GM23338 (cell line): Measurements from ENCODE around the gene GRIN2A. TPM values are rescaled to one million over a fixed set of nuclear protein-coding genes. Genes with fewer than 3 reads are reported as not detected.

Experiments used
- ATAC-seq: fragments of 200-7000 bp; cut with Tn5 transposase; 3 replicates; pipeline ENCODE4 v1.9.1; 2020
- DNase-seq: peaks from one replicate; pipeline ENCODE4 v3.0.0-alpha.2; 2015; ENCODE audit warnings: low spot score
- H2AFZ ChIP-seq: fragments of 200-600 bp; sonication (generic); 2 replicates; pipeline ENCODE4 v1.8.0; 2016; ENCODE audit warnings: antibody characterized with exemption, mild to moderate bottlenecking, moderate library complexity
- H3F3A ChIP-seq: fragments of 200-600 bp; sonication (generic); replicated peaks from 2 replicates; pipeline ENCODE4 v1.8.0; 2017; ENCODE audit warnings: antibody characterized with exemption, mixed run types, low read depth
- H3K27ac ChIP-seq: fragments of 200-600 bp; sonication (generic); 2 replicates; pipeline ENCODE4 v1.6.1; 2016; ENCODE audit warnings: low read depth
- H3K27me3 ChIP-seq: fragments of 200-600 bp; sonication (generic); 2 replicates; pipeline ENCODE4 v1.8.0; 2016; ENCODE audit warnings: mild to moderate bottlenecking, mixed run types, moderate library complexity; ENCODE audit not compliant: insufficient read depth
- H3K36me3 ChIP-seq: fragments of 200-600 bp; sonication (generic); 2 replicates; pipeline ENCODE4 v1.8.0; 2016; ENCODE audit warnings: mild to moderate bottlenecking; ENCODE audit not compliant: insufficient read depth
- H3K4me1 ChIP-seq: fragments of 200-600 bp; sonication (generic); 2 replicates; pipeline ENCODE4 v1.8.0; 2016; ENCODE audit warnings: mild to moderate bottlenecking, moderate library complexity; ENCODE audit not compliant: insufficient read depth
- H3K4me2 ChIP-seq: fragments of 200-600 bp; sonication (generic); 2 replicates; pipeline ENCODE4 v1.7.1; 2017; ENCODE audit warnings: mixed run types
- H3K4me3 ChIP-seq: fragments of 200-600 bp; sonication (generic); 2 replicates; pipeline ENCODE4 v1.6.1; 2016; ENCODE audit warnings: mixed run types
- H3K79me2 ChIP-seq: fragments of 200-600 bp; sonication (generic); replicated peaks from 2 replicates; pipeline ENCODE4 v1.8.0; 2017; ENCODE audit warnings: mild to moderate bottlenecking; ENCODE audit not compliant: insufficient read depth
- H3K9me2 ChIP-seq: fragments of 200-600 bp; sonication (generic); 2 replicates; pipeline ENCODE4 v1.8.0; 2017; ENCODE audit not compliant: insufficient read depth
- H4K20me1 ChIP-seq: fragments of 200-600 bp; sonication (generic); replicated peaks from 2 replicates; pipeline ENCODE4 v1.8.0; 2017; ENCODE audit warnings: mild to moderate bottlenecking; ENCODE audit not compliant: insufficient read depth
- H3K27ac Mint-ChIP-seq: 2 replicates; pipeline ENCODE4 v1.8.0; 2020; ENCODE audit warnings: inconsistent platforms, mild to moderate bottlenecking, moderate library complexity, mixed read lengths
- H3K27me3 Mint-ChIP-seq: 3 replicates; pipeline ENCODE4 v1.8.0; 2022; ENCODE audit warnings: low read depth, mild to moderate bottlenecking, moderate library complexity, mixed read lengths, inconsistent platforms; ENCODE audit not compliant: insufficient read depth, poor library complexity
- H3K36me3 Mint-ChIP-seq: 3 replicates; pipeline ENCODE4 v1.8.0; 2021; ENCODE audit warnings: low read depth, mild to moderate bottlenecking, inconsistent platforms, moderate library complexity, mixed read lengths
- H3K4me1 Mint-ChIP-seq: 3 replicates; pipeline ENCODE4 v1.8.0; 2020; ENCODE audit warnings: mild to moderate bottlenecking, inconsistent platforms, mixed read lengths
- H3K4me3 Mint-ChIP-seq: 3 replicates; pipeline ENCODE4 v1.8.0; 2021; ENCODE audit warnings: moderate library complexity, mild to moderate bottlenecking, inconsistent platforms, mixed read lengths
- H3K9me3 Mint-ChIP-seq: 3 replicates; pipeline ENCODE4 v1.8.0; 2020; ENCODE audit warnings: moderate library complexity, mild to moderate bottlenecking, inconsistent platforms, mixed read lengths
- ETS1 ChIP-seq: IDR thresholded peaks from 2 replicates; pipeline ENCODE4 v1.6.1; 2016; ENCODE audit warnings: antibody characterized with exemption
- EZH2 ChIP-seq: fragments of 200-600 bp; sonication (generic); IDR thresholded peaks from one replicate; pipeline ENCODE4 v1.8.0; 2017; ENCODE audit warnings: antibody characterized with exemption, mild to moderate bottlenecking, low read depth; ENCODE audit not compliant: unreplicated experiment
- EZH2phosphoT487 ChIP-seq: fragments of 200-600 bp; sonication (generic); IDR thresholded peaks from one replicate; pipeline ENCODE4 v1.8.1; 2018; ENCODE audit warnings: antibody characterized with exemption; ENCODE audit not compliant: unreplicated experiment
- JUNB ChIP-seq: IDR thresholded peaks from one replicate; pipeline ENCODE4 v1.6.1; 2016; ENCODE audit warnings: antibody characterized with exemption; ENCODE audit not compliant: unreplicated experiment
- NANOG ChIP-seq: IDR thresholded peaks from 2 replicates; pipeline ENCODE4 v1.6.1; 2016; ENCODE audit warnings: antibody characterized with exemption, borderline replicate concordance
- POLR2AphosphoS5 ChIP-seq: IDR thresholded peaks from 2 replicates; pipeline ENCODE4 v1.6.1; 2016; ENCODE audit warnings: antibody characterized with exemption, low read depth
- ZNF114 ChIP-seq: fragments of 250-450 bp; sonication (Bioruptor Pico); IDR thresholded peaks from 2 replicates; pipeline ENCODE4 v1.5.0; 2020; ENCODE audit warnings: mild to moderate bottlenecking, moderate library complexity
- ZNF331 ChIP-seq: fragments of 250-450 bp; sonication (Bioruptor Pico); IDR thresholded peaks from 2 replicates; pipeline ENCODE4 v1.5.0; 2020; ENCODE audit warnings: low read depth, mild to moderate bottlenecking, moderate library complexity
- long read RNA-seq: library from polyadenylated mRNA; unstranded; transcript quantifications from one replicate; pipeline ENCODE4 v2.0.0, GENCODE V29; 2020; ENCODE audit not compliant: unreplicated experiment
- polyA plus RNA-seq: library from polyadenylated mRNA; unstranded; fragments of >200 nt; fragmentation: Nextera tagmentation; extraction: Ambion mirVana; gene quantifications from 2 replicates; pipeline ENCODE4 v1.2.1, GENCODE V29; 2016
- total RNA-seq: library from RNA; depleted of rRNA; stranded (reverse); fragments of >200 nt; shearing (Covaris generic); gene quantifications from 2 replicates; pipeline ENCODE4 v1.2.3, GENCODE V29; 2014; rRNA removed
- TF ChIP-seq, protein P1 (sequence below): fragments of 250-450 bp; sonication (Bioruptor Pico); IDR thresholded peaks from 2 replicates; pipeline ENCODE4 v1.5.0; 2020; ENCODE audit warnings: mild to moderate bottlenecking, moderate library complexity
- TF ChIP-seq, protein P2 (sequence below), 2 experiments: fragments of 200-600 bp in 1 of 2; sonication (generic) in 1 of 2; conservative IDR thresholded peaks; 2 replicates each; pipeline versions ENCODE4 v1.5.1 to v1.6.1; 2016 to 2017; ENCODE audit warnings: antibody characterized with exemption in 2 of 2, low read depth in 2 of 2, mild to moderate bottlenecking in 2 of 2, moderate library complexity in 1 of 2

The GRIN2A gene
- total RNA-seq, result 5.0 and 5.1 TPM in 2 replicates
- 0.89 and 0.92 TPM in 2 replicates for polyA plus RNA-seq
- long read RNA-seq, result 0 reads

- peak; percentile 38 for ATAC-seq
- H3K79me2 ChIP-seq, result no peaks in the 10 kb centered on the region
- Mint-ChIP-seq H3K9me3 (no peaks in the 10 kb centered on the region; the same call in 2 of the 3 replicates), H3K4me1 (peaks cover 6% of the 10 kb centered on the region; the same call in 1 of the 3 replicates), H3K27me3 (peaks cover 40% of the 10 kb centered on the region), H3K36me3 (peaks cover 1% of the 10 kb centered on the region; the same call in 1 of the 3 replicates), H3K27ac (no peak within 1 kb of the TSS), H3K4me3 (peak within 1 kb of the TSS; percentile 76)
- peaks cover 3% of the 10 kb centered on the region; the same call in 1 of the 2 replicates for H3K4me1 ChIP-seq
- TF ChIP-seq NANOG, result no peak
- TF ChIP-seq POLR2AphosphoS5, result no peak
- TF ChIP-seq ZNF114 (CRISPR knock-in tag), result no peak
- TF ChIP-seq EZH2, result peak; percentile 42
- H3K9me2 ChIP-seq, result 0 out of 2 replicates have a peak, but pooled peaks cover 7% of the 10 kb centered on the region
- no peaks in the 10 kb centered on the region for H3K36me3 ChIP-seq
- no peaks in the 10 kb centered on the region for H3F3A ChIP-seq
- H2AFZ ChIP-seq, result peak within 1 kb of the TSS; percentile 96
- peaks cover 77% of the 10 kb centered on the region for H3K27me3 ChIP-seq
- DNase-seq, result peak; percentile 57
- peak within 1 kb of the TSS; percentile 94 for H3K4me2 ChIP-seq
- no peak within 1 kb of the TSS for H3K27ac ChIP-seq
- H3K4me3 ChIP-seq, result peak within 1 kb of the TSS; percentile 84
- H4K20me1 ChIP-seq, result peaks cover 3% of the 10 kb centered on the region; the same call in 1 of the 2 replicates
Measured at GRCh38 chr16:10182222-10183053, at the start of gene GRIN2A. Gene GRIN2A, minus strand, starts transcription at chr16:10182428. Its CDS starts 2,017 bp downstream, at chr16:10180411.

DNA sequence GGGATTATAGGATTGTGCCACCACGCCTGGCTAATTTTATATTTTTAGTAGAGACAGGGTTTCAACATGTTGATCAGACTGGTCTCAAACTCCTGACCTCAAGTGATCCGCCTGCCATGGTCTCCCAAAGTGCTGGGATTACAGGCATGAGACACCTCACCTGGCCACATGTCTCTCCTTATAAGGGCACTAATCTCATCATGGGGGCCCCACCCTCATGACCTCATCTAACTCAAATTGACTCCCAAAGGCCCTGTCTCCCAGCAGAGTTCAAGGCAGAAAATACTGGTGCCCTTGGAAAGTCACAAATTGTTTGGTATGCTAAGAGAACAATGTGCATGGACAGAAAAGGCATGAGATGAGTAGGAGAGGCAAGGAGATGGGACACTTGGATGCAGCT, 49.3 kb upstream of the GRIN2A start:
- no peak overlapping the region for H3K27ac ChIP-seq
- DNase-seq, result no peak
- no peak overlapping the region for H3K27ac Mint-ChIP-seq
- TF ChIP-seq NANOG (no peak), ETS1 (no peak), JUNB (no peak), ZNF331 (no peak), POLR2AphosphoS5 (no peak), EZH2phosphoT487 (no peak), EZH2 (no peak), ZNF114 (CRISPR knock-in tag) (no peak)
- TF ChIP-seq, protein P1, sequence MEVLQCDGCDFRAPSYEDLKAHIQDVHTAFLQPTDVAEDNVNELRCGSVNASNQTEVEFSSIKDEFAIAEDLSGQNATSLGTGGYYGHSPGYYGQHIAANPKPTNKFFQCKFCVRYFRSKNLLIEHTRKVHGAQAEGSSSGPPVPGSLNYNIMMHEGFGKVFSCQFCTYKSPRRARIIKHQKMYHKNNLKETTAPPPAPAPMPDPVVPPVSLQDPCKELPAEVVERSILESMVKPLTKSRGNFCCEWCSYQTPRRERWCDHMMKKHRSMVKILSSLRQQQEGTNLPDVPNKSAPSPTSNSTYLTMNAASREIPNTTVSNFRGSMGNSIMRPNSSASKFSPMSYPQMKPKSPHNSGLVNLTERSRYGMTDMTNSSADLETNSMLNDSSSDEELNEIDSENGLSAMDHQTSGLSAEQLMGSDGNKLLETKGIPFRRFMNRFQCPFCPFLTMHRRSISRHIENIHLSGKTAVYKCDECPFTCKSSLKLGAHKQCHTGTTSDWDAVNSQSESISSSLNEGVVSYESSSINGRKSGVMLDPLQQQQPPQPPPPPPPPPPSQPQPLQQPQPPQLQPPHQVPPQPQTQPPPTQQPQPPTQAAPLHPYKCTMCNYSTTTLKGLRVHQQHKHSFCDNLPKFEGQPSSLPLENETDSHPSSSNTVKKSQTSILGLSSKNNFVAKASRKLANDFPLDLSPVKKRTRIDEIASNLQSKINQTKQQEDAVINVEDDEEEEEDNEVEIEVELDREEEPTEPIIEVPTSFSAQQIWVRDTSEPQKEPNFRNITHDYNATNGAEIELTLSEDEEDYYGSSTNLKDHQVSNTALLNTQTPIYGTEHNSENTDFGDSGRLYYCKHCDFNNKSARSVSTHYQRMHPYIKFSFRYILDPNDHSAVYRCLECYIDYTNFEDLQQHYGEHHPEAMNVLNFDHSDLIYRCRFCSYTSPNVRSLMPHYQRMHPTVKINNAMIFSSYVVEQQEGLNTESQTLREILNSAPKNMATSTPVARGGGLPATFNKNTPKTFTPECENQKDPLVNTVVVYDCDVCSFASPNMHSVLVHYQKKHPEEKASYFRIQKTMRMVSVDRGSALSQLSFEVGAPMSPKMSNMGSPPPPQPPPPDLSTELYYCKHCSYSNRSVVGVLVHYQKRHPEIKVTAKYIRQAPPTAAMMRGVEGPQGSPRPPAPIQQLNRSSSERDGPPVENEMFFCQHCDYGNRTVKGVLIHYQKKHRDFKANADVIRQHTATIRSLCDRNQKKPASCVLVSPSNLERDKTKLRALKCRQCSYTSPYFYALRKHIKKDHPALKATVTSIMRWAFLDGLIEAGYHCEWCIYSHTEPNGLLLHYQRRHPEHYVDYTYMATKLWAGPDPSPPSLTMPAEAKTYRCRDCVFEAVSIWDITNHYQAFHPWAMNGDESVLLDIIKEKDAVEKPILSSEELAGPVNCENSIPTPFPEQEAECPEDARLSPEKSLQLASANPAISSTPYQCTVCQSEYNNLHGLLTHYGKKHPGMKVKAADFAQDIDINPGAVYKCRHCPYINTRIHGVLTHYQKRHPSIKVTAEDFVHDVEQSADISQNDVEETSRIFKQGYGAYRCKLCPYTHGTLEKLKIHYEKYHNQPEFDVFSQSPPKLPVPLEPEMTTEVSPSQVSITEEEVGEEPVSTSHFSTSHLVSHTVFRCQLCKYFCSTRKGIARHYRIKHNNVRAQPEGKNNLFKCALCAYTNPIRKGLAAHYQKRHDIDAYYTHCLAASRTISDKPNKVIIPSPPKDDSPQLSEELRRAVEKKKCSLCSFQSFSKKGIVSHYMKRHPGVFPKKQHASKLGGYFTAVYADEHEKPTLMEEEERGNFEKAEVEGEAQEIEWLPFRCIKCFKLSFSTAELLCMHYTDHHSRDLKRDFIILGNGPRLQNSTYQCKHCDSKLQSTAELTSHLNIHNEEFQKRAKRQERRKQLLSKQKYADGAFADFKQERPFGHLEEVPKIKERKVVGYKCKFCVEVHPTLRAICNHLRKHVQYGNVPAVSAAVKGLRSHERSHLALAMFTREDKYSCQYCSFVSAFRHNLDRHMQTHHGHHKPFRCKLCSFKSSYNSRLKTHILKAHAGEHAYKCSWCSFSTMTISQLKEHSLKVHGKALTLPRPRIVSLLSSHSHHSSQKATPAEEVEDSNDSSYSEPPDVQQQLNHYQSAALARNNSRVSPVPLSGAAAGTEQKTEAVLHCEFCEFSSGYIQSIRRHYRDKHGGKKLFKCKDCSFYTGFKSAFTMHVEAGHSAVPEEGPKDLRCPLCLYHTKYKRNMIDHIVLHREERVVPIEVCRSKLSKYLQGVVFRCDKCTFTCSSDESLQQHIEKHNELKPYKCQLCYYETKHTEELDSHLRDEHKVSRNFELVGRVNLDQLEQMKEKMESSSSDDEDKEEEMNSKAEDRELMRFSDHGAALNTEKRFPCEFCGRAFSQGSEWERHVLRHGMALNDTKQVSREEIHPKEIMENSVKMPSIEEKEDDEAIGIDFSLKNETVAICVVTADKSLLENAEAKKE (CRISPR knock-in tag), result no peak
- TF ChIP-seq, protein P2, sequence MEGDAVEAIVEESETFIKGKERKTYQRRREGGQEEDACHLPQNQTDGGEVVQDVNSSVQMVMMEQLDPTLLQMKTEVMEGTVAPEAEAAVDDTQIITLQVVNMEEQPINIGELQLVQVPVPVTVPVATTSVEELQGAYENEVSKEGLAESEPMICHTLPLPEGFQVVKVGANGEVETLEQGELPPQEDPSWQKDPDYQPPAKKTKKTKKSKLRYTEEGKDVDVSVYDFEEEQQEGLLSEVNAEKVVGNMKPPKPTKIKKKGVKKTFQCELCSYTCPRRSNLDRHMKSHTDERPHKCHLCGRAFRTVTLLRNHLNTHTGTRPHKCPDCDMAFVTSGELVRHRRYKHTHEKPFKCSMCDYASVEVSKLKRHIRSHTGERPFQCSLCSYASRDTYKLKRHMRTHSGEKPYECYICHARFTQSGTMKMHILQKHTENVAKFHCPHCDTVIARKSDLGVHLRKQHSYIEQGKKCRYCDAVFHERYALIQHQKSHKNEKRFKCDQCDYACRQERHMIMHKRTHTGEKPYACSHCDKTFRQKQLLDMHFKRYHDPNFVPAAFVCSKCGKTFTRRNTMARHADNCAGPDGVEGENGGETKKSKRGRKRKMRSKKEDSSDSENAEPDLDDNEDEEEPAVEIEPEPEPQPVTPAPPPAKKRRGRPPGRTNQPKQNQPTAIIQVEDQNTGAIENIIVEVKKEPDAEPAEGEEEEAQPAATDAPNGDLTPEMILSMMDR (conservative IDR thresholded peaks at IDR 0.05; ENCODE audit: low read depth in 2 of 2), result no peak

More for the DNA sequence above, 49.3 kb upstream of the GRIN2A start:
- Histone ChIP-seq H3K4me2 (no peak overlapping the region), H3K79me2 (no peaks in the 10 kb centered on the region), H3K4me1 (no peaks in the 10 kb centered on the region), H3K4me3 (no peak overlapping the region), H3K9me2 (no peaks in the 10 kb centered on the region), H4K20me1 (no peaks in the 10 kb centered on the region), H2AFZ (no peak overlapping the region), H3F3A (no peaks in the 10 kb centered on the region), H3K27me3 (no peaks in the 10 kb centered on the region), H3K36me3 (no peaks in the 10 kb centered on the region)
- Mint-ChIP-seq H3K9me3 (peaks cover 24% of the 10 kb centered on the region), H3K4me3 (no peak overlapping the region), H3K27me3 (peaks cover 6% of the 10 kb centered on the region), H3K4me1 (no peaks in the 10 kb centered on the region), H3K36me3 (no peaks in the 10 kb centered on the region; the same call in 2 of the 3 replicates)
- ATAC-seq, result no peak
